ENCODE measurements around the gene ZIC5.

Gene ZIC5

GRCh38 chr13:99968521-99969452 lies 2.8 kb downstream of the ZIC5 start:
- Histone ChIP-seq H3K9me3 (ENCODE audit: control insufficient read depth in 1 of 2, low read length in 2 of 2) (no peaks in the 10 kb centered on the region), H3K4me3 (ENCODE audit: low read depth in 1 of 2, low read length in 2 of 2) (peak overlapping the region in 1 of 2 donors; percentile 43), H3K4me1 (ENCODE audit: control insufficient read depth in 1 of 2, insufficient read depth in 2 of 2, low read length in 2 of 2) (peaks cover 10 to 18% of the 10 kb centered on the region in 2 donors), H3K36me3 (ENCODE audit: control insufficient read depth in 1 of 2, insufficient read depth in 2 of 2, low read length in 2 of 2) (no peaks in the 10 kb centered on the region), H3K27ac (ENCODE audit: low read depth, low read length) (no peak overlapping the region), H3K9ac (ENCODE audit: low read depth in 1 of 2, low read length in 2 of 2) (no peak overlapping the region), H3K27me3 (ENCODE audit: control insufficient read depth in 1 of 2, insufficient read depth in 2 of 2, low read length in 2 of 2) (peaks cover 78 to 84% of the 10 kb centered on the region in 2 donors)

GRCh38 chr13:99967869-99968520 lies 3.6 kb downstream of the ZIC5 start:
- no peak overlapping the region for H3K9ac ChIP-seq (ENCODE audit: low read depth in 1 of 2, low read length in 2 of 2)
- peaks cover 75 to 84% of the 10 kb centered on the region in 2 donors for H3K27me3 ChIP-seq (ENCODE audit: control insufficient read depth in 1 of 2, insufficient read depth in 2 of 2, low read length in 2 of 2)
- peak overlapping the region in 1 of 2 donors; percentile 43 for H3K4me3 ChIP-seq (ENCODE audit: low read depth in 1 of 2, low read length in 2 of 2)

GRCh38 chr13:99967498-99967868 lies 4.1 kb downstream of the ZIC5 start:
- Histone ChIP-seq H3K27me3 (ENCODE audit: control insufficient read depth in 1 of 2, insufficient read depth in 2 of 2, low read length in 2 of 2) (peaks cover 74 to 84% of the 10 kb centered on the region in 2 donors), H3K9ac (ENCODE audit: low read depth in 1 of 2, low read length in 2 of 2) (no peak overlapping the region)

More at GRCh38 chr13:99967869-99968520, 3.6 kb downstream of the ZIC5 start:
- H3K4me1 ChIP-seq (ENCODE audit: control insufficient read depth in 1 of 2, insufficient read depth in 2 of 2, low read length in 2 of 2) = peaks cover 10 to 18% of the 10 kb centered on the region in 2 donors
- no peaks in the 10 kb centered on the region for H3K36me3 ChIP-seq (ENCODE audit: control insufficient read depth in 1 of 2, insufficient read depth in 2 of 2, low read length in 2 of 2)
- H3K27ac ChIP-seq (ENCODE audit: low read depth, low read length) = no peak overlapping the region
- H3K9me3 ChIP-seq (ENCODE audit: control insufficient read depth in 1 of 2, low read length in 2 of 2) = no peaks in the 10 kb centered on the region

GRCh38 chr13:99966064-99966805 lies 5.3 kb downstream of the ZIC5 start:
- Histone ChIP-seq H3K27ac (ENCODE audit: low read depth, low read length) (no peak overlapping the region), H3K9me3 (ENCODE audit: control insufficient read depth in 1 of 2, low read length in 2 of 2) (no peaks in the 10 kb centered on the region), H3K36me3 (ENCODE audit: control insufficient read depth in 1 of 2, insufficient read depth in 2 of 2, low read length in 2 of 2) (no peaks in the 10 kb centered on the region), H3K4me1 (ENCODE audit: control insufficient read depth in 1 of 2, insufficient read depth in 2 of 2, low read length in 2 of 2) (peaks cover 10 to 14% of the 10 kb centered on the region in 2 donors), H3K27me3 (ENCODE audit: control insufficient read depth in 1 of 2, insufficient read depth in 2 of 2, low read length in 2 of 2) (peaks cover 74 to 84% of the 10 kb centered on the region in 2 donors), H3K9ac (ENCODE audit: low read depth in 1 of 2, low read length in 2 of 2) (no peak overlapping the region), H3K4me3 (ENCODE audit: low read depth in 1 of 2, low read length in 2 of 2) (no peak overlapping the region)

More at GRCh38 chr13:99967498-99967868, 4.1 kb downstream of the ZIC5 start:
- H3K4me1 ChIP-seq (ENCODE audit: control insufficient read depth in 1 of 2, insufficient read depth in 2 of 2, low read length in 2 of 2) = peaks cover 10 to 18% of the 10 kb centered on the region in 2 donors
- H3K4me3 ChIP-seq (ENCODE audit: low read depth in 1 of 2, low read length in 2 of 2) = no peak overlapping the region
- H3K9me3 ChIP-seq (ENCODE audit: control insufficient read depth in 1 of 2, low read length in 2 of 2) = no peaks in the 10 kb centered on the region
- no peaks in the 10 kb centered on the region for H3K36me3 ChIP-seq (ENCODE audit: control insufficient read depth in 1 of 2, insufficient read depth in 2 of 2, low read length in 2 of 2)
- H3K27ac ChIP-seq (ENCODE audit: low read depth, low read length) = no peak overlapping the region

GRCh38 chr13:99965329-99966000 lies 6.1 kb downstream of the ZIC5 start:
- Histone ChIP-seq H3K9ac (ENCODE audit: low read depth in 1 of 2, low read length in 2 of 2) (no peak overlapping the region), H3K9me3 (ENCODE audit: control insufficient read depth in 1 of 2, low read length in 2 of 2) (no peaks in the 10 kb centered on the region), H3K27ac (ENCODE audit: low read depth, low read length) (no peak overlapping the region), H3K4me3 (ENCODE audit: low read depth in 1 of 2, low read length in 2 of 2) (no peak overlapping the region), H3K4me1 (ENCODE audit: control insufficient read depth in 1 of 2, insufficient read depth in 2 of 2, low read length in 2 of 2) (peaks cover 10 to 14% of the 10 kb centered on the region in 2 donors), H3K36me3 (ENCODE audit: control insufficient read depth in 1 of 2, insufficient read depth in 2 of 2, low read length in 2 of 2) (no peaks in the 10 kb centered on the region), H3K27me3 (ENCODE audit: control insufficient read depth in 1 of 2, insufficient read depth in 2 of 2, low read length in 2 of 2) (peaks cover 80 to 90% of the 10 kb centered on the region in 2 donors)

- peaks cover 85 to 92% of the 10 kb centered on the region in 2 donors for H3K27me3 ChIP-seq (ENCODE audit: control insufficient read depth in 1 of 2, insufficient read depth in 2 of 2, low read length in 2 of 2)
- no peak overlapping the region for H3K9ac ChIP-seq (ENCODE audit: low read depth in 1 of 2, low read length in 2 of 2)
- no peaks in the 10 kb centered on the region for H3K9me3 ChIP-seq (ENCODE audit: control insufficient read depth in 1 of 2, low read length in 2 of 2)
- peaks cover 5 to 11% of the 10 kb centered on the region in 2 donors for H3K4me1 ChIP-seq (ENCODE audit: control insufficient read depth in 1 of 2, insufficient read depth in 2 of 2, low read length in 2 of 2)
- H3K4me3 ChIP-seq (ENCODE audit: low read depth in 1 of 2, low read length in 2 of 2) = no peak overlapping the region
- no peaks in the 10 kb centered on the region for H3K36me3 ChIP-seq (ENCODE audit: control insufficient read depth in 1 of 2, insufficient read depth in 2 of 2, low read length in 2 of 2)
- no peak overlapping the region for H3K27ac ChIP-seq (ENCODE audit: low read depth, low read length)
Measured at GRCh38 chr13:99963816-99964339, 7.7 kb downstream of the ZIC5 start.

GRCh38 chr13:99962242-99962641 lies 9.3 kb downstream of the ZIC5 start:
- no peaks in the 10 kb centered on the region for H3K36me3 ChIP-seq (ENCODE audit: control insufficient read depth in 1 of 2, insufficient read depth in 2 of 2, low read length in 2 of 2)
- no peak overlapping the region for H3K27ac ChIP-seq (ENCODE audit: low read depth, low read length)
- H3K9ac ChIP-seq (ENCODE audit: low read depth in 1 of 2, low read length in 2 of 2) = no peak overlapping the region
- no peaks in the 10 kb centered on the region for H3K9me3 ChIP-seq (ENCODE audit: control insufficient read depth in 1 of 2, low read length in 2 of 2)
- peaks cover 86 to 92% of the 10 kb centered on the region in 2 donors for H3K27me3 ChIP-seq (ENCODE audit: control insufficient read depth in 1 of 2, insufficient read depth in 2 of 2, low read length in 2 of 2)
- H3K4me1 ChIP-seq (ENCODE audit: control insufficient read depth in 1 of 2, insufficient read depth in 2 of 2, low read length in 2 of 2) = peaks cover 0 to 8% of the 10 kb centered on the region in 2 donors
- H3K4me3 ChIP-seq (ENCODE audit: low read depth in 1 of 2, low read length in 2 of 2) = no peak overlapping the region

- peaks cover 0 to 8% of the 10 kb centered on the region in 2 donors for H3K4me1 ChIP-seq (ENCODE audit: control insufficient read depth in 1 of 2, insufficient read depth in 2 of 2, low read length in 2 of 2)
- H3K36me3 ChIP-seq (ENCODE audit: control insufficient read depth in 1 of 2, insufficient read depth in 2 of 2, low read length in 2 of 2) = no peaks in the 10 kb centered on the region
- H3K4me3 ChIP-seq (ENCODE audit: low read depth in 1 of 2, low read length in 2 of 2) = no peak overlapping the region
- no peaks in the 10 kb centered on the region for H3K9me3 ChIP-seq (ENCODE audit: control insufficient read depth in 1 of 2, low read length in 2 of 2)
- peaks cover 86 to 93% of the 10 kb centered on the region in 2 donors for H3K27me3 ChIP-seq (ENCODE audit: control insufficient read depth in 1 of 2, insufficient read depth in 2 of 2, low read length in 2 of 2)
- no peak overlapping the region for H3K27ac ChIP-seq (ENCODE audit: low read depth, low read length)
- no peak overlapping the region for H3K9ac ChIP-seq (ENCODE audit: low read depth in 1 of 2, low read length in 2 of 2)
Measured at GRCh38 chr13:99961636-99962035, 9.9 kb downstream of the ZIC5 start.

- Histone ChIP-seq H3K9me3 (ENCODE audit: control insufficient read depth in 1 of 2, low read length in 2 of 2) (no peaks in the 10 kb centered on the region), H3K27ac (ENCODE audit: low read depth, low read length) (no peak overlapping the region), H3K36me3 (ENCODE audit: control insufficient read depth in 1 of 2, insufficient read depth in 2 of 2, low read length in 2 of 2) (no peaks in the 10 kb centered on the region), H3K9ac (ENCODE audit: low read depth in 1 of 2, low read length in 2 of 2) (no peak overlapping the region), H3K4me3 (ENCODE audit: low read depth in 1 of 2, low read length in 2 of 2) (no peak overlapping the region), H3K27me3 (ENCODE audit: control insufficient read depth in 1 of 2, insufficient read depth in 2 of 2, low read length in 2 of 2) (peaks cover 86 to 93% of the 10 kb centered on the region in 2 donors), H3K4me1 (ENCODE audit: control insufficient read depth in 1 of 2, insufficient read depth in 2 of 2, low read length in 2 of 2) (peaks cover 0 to 13% of the 10 kb centered on the region in 2 donors)
Measured at GRCh38 chr13:99960663-99961311, 10.8 kb downstream of the ZIC5 start.
